Measurements from ENCODE around the gene ACSL6.

Gene ACSL6

GRCh38 chr5:132006331-132007120 is 4.9 kb downstream of the ACSL6 start:
- TF ChIP-seq, protein P1, sequence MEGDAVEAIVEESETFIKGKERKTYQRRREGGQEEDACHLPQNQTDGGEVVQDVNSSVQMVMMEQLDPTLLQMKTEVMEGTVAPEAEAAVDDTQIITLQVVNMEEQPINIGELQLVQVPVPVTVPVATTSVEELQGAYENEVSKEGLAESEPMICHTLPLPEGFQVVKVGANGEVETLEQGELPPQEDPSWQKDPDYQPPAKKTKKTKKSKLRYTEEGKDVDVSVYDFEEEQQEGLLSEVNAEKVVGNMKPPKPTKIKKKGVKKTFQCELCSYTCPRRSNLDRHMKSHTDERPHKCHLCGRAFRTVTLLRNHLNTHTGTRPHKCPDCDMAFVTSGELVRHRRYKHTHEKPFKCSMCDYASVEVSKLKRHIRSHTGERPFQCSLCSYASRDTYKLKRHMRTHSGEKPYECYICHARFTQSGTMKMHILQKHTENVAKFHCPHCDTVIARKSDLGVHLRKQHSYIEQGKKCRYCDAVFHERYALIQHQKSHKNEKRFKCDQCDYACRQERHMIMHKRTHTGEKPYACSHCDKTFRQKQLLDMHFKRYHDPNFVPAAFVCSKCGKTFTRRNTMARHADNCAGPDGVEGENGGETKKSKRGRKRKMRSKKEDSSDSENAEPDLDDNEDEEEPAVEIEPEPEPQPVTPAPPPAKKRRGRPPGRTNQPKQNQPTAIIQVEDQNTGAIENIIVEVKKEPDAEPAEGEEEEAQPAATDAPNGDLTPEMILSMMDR (IDR thresholded peaks at IDR 0.05; ENCODE audit: low read depth, low read length, missing control alignments) = no peak
- H3K4me3 ChIP-seq (replicated peaks; ENCODE audit: low read depth, low read length) = no peak overlapping the region
- DNase-seq (ENCODE audit: extremely low read depth, low read depth) = no peak

DNA sequence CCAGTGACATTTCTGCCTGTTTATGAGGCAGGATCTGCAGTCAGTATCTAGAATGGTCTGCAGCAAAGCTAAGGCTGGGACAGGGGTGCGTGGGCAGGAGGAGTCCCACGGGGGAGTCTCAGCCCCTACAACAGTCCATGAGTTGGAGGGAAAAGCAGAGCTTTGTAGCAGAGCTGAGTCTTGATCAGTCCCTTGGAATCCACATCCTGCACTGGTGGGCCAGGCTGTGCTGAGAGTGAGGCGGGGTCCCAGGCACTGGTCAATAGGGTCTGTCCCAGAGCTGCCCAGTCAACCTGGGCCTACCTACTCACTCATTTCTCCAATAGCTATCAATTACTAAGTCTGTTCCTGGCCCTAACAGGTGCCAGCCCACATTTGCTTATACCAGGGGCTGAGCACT is 5.9 kb downstream of the ACSL6 start:
- H3K4me3 ChIP-seq (replicated peaks; ENCODE audit: low read depth, low read length) = no peak overlapping the region
- no peak for DNase-seq (ENCODE audit: extremely low read depth, low read depth)
- TF ChIP-seq, protein P1 (IDR thresholded peaks at IDR 0.05; ENCODE audit: low read depth, low read length, missing control alignments) = no peak

GRCh38 chr5:132003982-132004381 is 7.5 kb downstream of the ACSL6 start:
- DNase-seq (ENCODE audit: extremely low read depth, low read depth) = no peak
- H3K4me3 ChIP-seq (replicated peaks; ENCODE audit: low read depth, low read length) = no peak overlapping the region
- TF ChIP-seq, protein P1 (IDR thresholded peaks at IDR 0.05; ENCODE audit: low read depth, low read length, missing control alignments) = no peak

DNA sequence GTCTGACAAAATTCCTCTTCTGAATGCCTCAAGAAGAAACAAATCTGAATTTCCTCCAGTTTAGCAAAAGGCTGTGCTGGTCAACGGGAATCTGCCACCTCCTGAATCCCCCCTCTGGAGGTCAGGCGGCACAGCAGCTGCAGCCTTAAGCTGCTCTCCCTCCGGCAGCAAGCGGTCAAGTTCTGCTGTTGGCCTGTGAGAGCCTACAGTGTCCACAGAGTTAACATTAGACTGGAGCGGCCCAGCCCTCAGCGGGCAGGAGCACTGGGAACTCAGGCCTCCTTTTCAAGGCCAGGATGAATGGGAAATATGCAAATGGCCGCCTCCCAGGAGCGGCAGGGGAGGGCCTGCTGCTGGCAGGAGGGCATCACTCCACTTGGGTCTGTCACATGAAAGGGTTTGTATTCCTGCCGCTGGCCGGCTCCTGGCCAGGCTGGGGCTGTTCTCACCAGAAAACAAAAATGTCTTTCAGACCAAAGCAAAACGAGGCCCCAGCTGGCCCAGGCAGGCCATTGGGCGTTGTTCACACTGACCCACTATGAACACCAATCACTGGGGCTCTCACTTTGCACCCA is 8.2 kb downstream of the ACSL6 start:
- TF ChIP-seq, protein P1 (IDR thresholded peaks at IDR 0.05; ENCODE audit: low read depth, low read length, missing control alignments) = no peak
- no peak overlapping the region for H3K4me3 ChIP-seq (replicated peaks; ENCODE audit: low read depth, low read length)
- no peak for DNase-seq (ENCODE audit: extremely low read depth, low read depth)

- H3K4me3 ChIP-seq (replicated peaks; ENCODE audit: low read depth, low read length) = no peak overlapping the region
- DNase-seq (ENCODE audit: extremely low read depth, low read depth) = no peak
- TF ChIP-seq, protein P1 (IDR thresholded peaks at IDR 0.05; ENCODE audit: low read depth, low read length, missing control alignments) = no peak
These were observed 8.7 kb downstream of the ACSL6 start for GRCh38 chr5:132002757-132003156.

- TF ChIP-seq, protein P1 (IDR thresholded peaks at IDR 0.05; ENCODE audit: low read depth, low read length, missing control alignments) = no peak
- DNase-seq (ENCODE audit: extremely low read depth, low read depth) = peak; percentile 26
These were observed 9.6 kb downstream of the ACSL6 start for GRCh38 chr5:132001647-132002561.

More at GRCh38 chr5:132001647-132002561, 9.6 kb downstream of the ACSL6 start:
- H3K4me3 ChIP-seq (replicated peaks; ENCODE audit: low read depth, low read length) = no peak overlapping the region

Data from HFF-Myc (cell line).